Activated B cell treated with CpG ODN at 0.5 μM for 24 hours (primary cell): Measurements from ENCODE around the gene CEP95. TPM values are rescaled to one million over a fixed set of nuclear protein-coding genes. Genes with fewer than 3 reads are reported as not detected.

Experiments used
- ATAC-seq: fragments of 200-7000 bp; cut with Tn5 transposase; one replicate; pipeline ENCODE4 v1.10.0; 2021; ENCODE audit warnings: low read depth, mild to moderate bottlenecking, moderate library complexity
- CTCF ChIA-PET: fragments of 350-600 bp; sonication (Branson Sonifier 250); formaldehyde crosslinking; loops from one replicate; lab custom pipeline; 2021; ENCODE audit warnings: antibody characterized with exemption; lab: Charles Lee
- POLR2A ChIA-PET: fragments of 350-600 bp; sonication (Branson Sonifier 250); formaldehyde crosslinking; loops from one replicate; lab custom pipeline; 2021; ENCODE audit warnings: antibody characterized with exemption; lab: Charles Lee
- DNase-seq: peaks from one replicate; pipeline ENCODE4 v3.0.0; 2022
- H3K27ac Mint-ChIP-seq: one replicate; pipeline ENCODE4 v1.8.0; 2020; ENCODE audit warnings: mixed read lengths
- H3K27me3 Mint-ChIP-seq: one replicate; pipeline ENCODE4 v1.8.0; 2021; ENCODE audit warnings: mixed read lengths
- H3K36me3 Mint-ChIP-seq: one replicate; pipeline ENCODE4 v1.8.0; 2021; ENCODE audit warnings: low read depth, mixed read lengths
- H3K4me1 Mint-ChIP-seq: one replicate; pipeline ENCODE4 v1.8.0; 2021; ENCODE audit warnings: mixed read lengths
- H3K4me3 Mint-ChIP-seq: one replicate; pipeline ENCODE4 v1.8.0; 2020; ENCODE audit warnings: mild to moderate bottlenecking, mixed read lengths
- H3K9me3 Mint-ChIP-seq: one replicate; pipeline ENCODE4 v1.8.0; 2020; ENCODE audit warnings: mixed read lengths
- CTCF ChIP-seq: fragments of 200-600 bp; IDR thresholded peaks from one replicate; pipeline ENCODE4 v1.8.0; 2022; ENCODE audit warnings: antibody characterized with exemption, mild to moderate bottlenecking
- intact Hi-C: fragments of 100-400 bp; cut with micrococcal nuclease; formaldehyde crosslinking; loops from one replicate; pipeline ENCODE4 v1.15.1; 2024
- total RNA-seq: library from RNA; stranded (reverse); gene quantifications from 2 replicates; pipeline ENCODE4 v1.2.3, GENCODE V29; 2022

The CEP95 gene
- total RNA-seq, 1 donor from 2014 or later = 77.0 TPM

- POLR2A ChIA-PET = no interaction called here
- ATAC-seq (no peak), DNase-seq (no peak)
- peak overlapping the region; percentile 46 for H3K27ac Mint-ChIP-seq
- H3K4me1 Mint-ChIP-seq = peaks cover 70% of the 10 kb centered on the region
- peaks cover 97% of the 10 kb centered on the region for H3K36me3 Mint-ChIP-seq
- H3K9me3 Mint-ChIP-seq = no peaks in the 10 kb centered on the region
- no peaks in the 10 kb centered on the region for H3K27me3 Mint-ChIP-seq
- H3K4me3 Mint-ChIP-seq = no peak overlapping the region
- intact Hi-C loops = no loop called here
- no peak for TF ChIP-seq CTCF
- CTCF ChIA-PET = interaction anchor here (1.0 kb wide), 2 partner anchors 11 to 82 kb away, joined by 3 to 6 read pairs; no protein-coding TSS in a partner anchor
These were observed 4.8 kb upstream of the CEP95 start for GRCh38 chr17:64502021-64502420.

- no peak for TF ChIP-seq CTCF
- peaks cover 97% of the 10 kb centered on the region for H3K36me3 Mint-ChIP-seq
- peak overlapping the region; percentile 54 for H3K27ac Mint-ChIP-seq
- no peaks in the 10 kb centered on the region for H3K27me3 Mint-ChIP-seq
- no peak overlapping the region for H3K4me3 Mint-ChIP-seq
- ATAC-seq (no peak), DNase-seq (no peak)
- intact Hi-C loops = no loop called here
- POLR2A ChIA-PET = interaction anchor here (0.5 kb wide), 1 partner anchor 169 kb away, joined by 5 read pairs; no protein-coding TSS in a partner anchor
- H3K4me1 Mint-ChIP-seq = peaks cover 69% of the 10 kb centered on the region
- CTCF ChIA-PET = interaction anchor here (0.9 to 1.5 kb wide), 4 partner anchors 11 to 83 kb away, joined by 3 to 11 read pairs (median 5); no protein-coding TSS in a partner anchor
- H3K9me3 Mint-ChIP-seq = no peaks in the 10 kb centered on the region
These were observed 4.0 kb upstream of the CEP95 start for GRCh38 chr17:64502809-64503208.

GRCh38 chr17:64503341-64503740 lies 3.4 kb upstream of the CEP95 start:
- ChIA-PET CTCF (interaction anchor here (0.9 to 1.5 kb wide), 2 partner anchors 12 to 83 kb away, joined by 4 to 11 read pairs; no protein-coding TSS in a partner anchor), POLR2A (interaction anchor here (0.5 to 1.0 kb wide), 2 partner anchors 13 to 170 kb away, joined by 3 to 5 read pairs; no protein-coding TSS in a partner anchor)
- Mint-ChIP-seq H3K4me3 (peak overlapping the region; percentile 61), H3K27ac (peak overlapping the region; percentile 54), H3K36me3 (peaks cover 94% of the 10 kb centered on the region), H3K27me3 (no peaks in the 10 kb centered on the region), H3K9me3 (no peaks in the 10 kb centered on the region), H3K4me1 (peaks cover 69% of the 10 kb centered on the region)
- TF ChIP-seq CTCF = no peak
- DNase-seq (no peak), ATAC-seq (no peak)
- intact Hi-C loops = no loop called here

- no peak for DNase-seq
- intact Hi-C loops = no loop called here
- H3K4me3 Mint-ChIP-seq = peak overlapping the region; percentile 100
These were observed 2.7 kb upstream of the CEP95 start for GRCh38 chr17:64503821-64504768.

More at GRCh38 chr17:64503821-64504768, 2.7 kb upstream of the CEP95 start:
- CTCF ChIA-PET = interaction anchor here (0.9 to 1.5 kb wide), 3 partner anchors 13 to 84 kb away, joined by 3 to 11 read pairs (median 4); no protein-coding TSS in a partner anchor
- peak overlapping the region; percentile 100 for H3K27ac Mint-ChIP-seq
- no peaks in the 10 kb centered on the region for H3K27me3 Mint-ChIP-seq
- POLR2A ChIA-PET = interaction anchor here (1.0 to 4.2 kb wide), 6 partner anchors 8 to 374 kb away, joined by 3 to 295 read pairs (median 18); partner anchors contain the start of genes ERN1 and POLG2
- TF ChIP-seq CTCF = no peak
- no peaks in the 10 kb centered on the region for H3K9me3 Mint-ChIP-seq
- peaks cover 69% of the 10 kb centered on the region for H3K4me1 Mint-ChIP-seq
- H3K36me3 Mint-ChIP-seq = peaks cover 92% of the 10 kb centered on the region
- no peak for ATAC-seq
